Loucy (cell line): ENCODE measurements around the gene INSYN2B.

Experiments
- CTCF ChIP-seq: fragments of 200-600 bp; sonication (generic); conservative IDR thresholded peaks from 2 replicates; pipeline ENCODE4 v1.5.1; 2014; ENCODE audit warnings: mild to moderate bottlenecking, antibody characterized with exemption, low read length
- EZH2phosphoT487 ChIP-seq: fragments of 200-600 bp; IDR thresholded peaks from 2 replicates; pipeline ENCODE4 v1.6.1; 2018; ENCODE audit warnings: antibody characterized with exemption, mild to moderate bottlenecking, moderate library complexity, borderline replicate concordance

GRCh38 chr5:169950333-169950732 is 30.0 kb downstream of the INSYN2B start:
- no peak for TF ChIP-seq CTCF
- no peak for TF ChIP-seq EZH2phosphoT487
